ENCODE measurements around the gene WWOX. TPM values are rescaled to one million over a fixed set of nuclear protein-coding genes. Genes with fewer than 3 reads are reported as not detected.

Gene WWOX
- polyA plus RNA-seq, 1 donor (not counting 4 experiments of a cell fraction or from before 2014, with no cell fraction given), result 5.1 TPM

DNA sequence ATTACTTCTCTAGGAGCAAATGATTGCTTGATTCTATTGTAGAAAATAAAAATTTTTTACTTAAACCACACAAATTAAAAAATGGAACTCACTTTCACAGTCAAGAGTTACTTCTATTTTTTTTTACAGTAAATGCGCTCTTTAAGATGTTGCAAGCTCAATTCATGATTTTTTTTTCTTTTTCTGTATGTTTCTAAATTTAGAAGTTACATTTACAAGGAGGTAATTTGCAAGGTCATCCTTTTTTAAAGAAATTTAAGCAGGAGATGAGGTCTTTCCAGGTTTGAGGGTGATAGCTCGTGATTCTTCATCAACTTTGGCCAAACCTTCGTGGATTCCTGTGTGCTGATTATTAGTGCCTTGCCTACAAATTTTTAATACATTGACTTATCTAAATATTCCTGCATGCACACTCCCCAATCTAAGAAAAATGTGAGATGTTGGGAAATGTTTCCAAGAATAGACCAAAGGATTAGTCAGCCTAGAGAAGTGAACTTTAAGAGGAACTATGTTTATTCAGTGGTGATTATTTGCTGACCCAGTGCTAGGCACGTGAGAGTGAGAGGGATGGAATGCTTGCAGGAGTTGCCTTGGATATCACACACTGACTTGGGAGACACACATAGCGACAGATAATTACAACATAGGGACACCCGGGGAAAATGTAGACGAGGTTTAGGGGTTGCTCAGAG is 1071.2 kb downstream of the WWOX start:
- Histone ChIP-seq H3K4me3 (ENCODE audit: control insufficient read depth in 2 of 3, extremely low read depth in 1 of 3, insufficient read depth in 2 of 3, low read depth in 1 of 3, low read length in 3 of 3) (no peak overlapping the region), H3K36me3 (ENCODE audit: control insufficient read depth in 2 of 2, extremely low read depth in 1 of 2, insufficient read depth in 2 of 2, low read length in 2 of 2) (no peaks in the 10 kb centered on the region), H2AFZ (ENCODE audit: control insufficient read depth, low read length) (no peak overlapping the region), H3K9me3 (ENCODE audit: control insufficient read depth, low read depth, low read length) (no peaks in the 10 kb centered on the region), H3K4me1 (ENCODE audit: control insufficient read depth, extremely low read depth, insufficient read depth, low read length) (no peaks in the 10 kb centered on the region), H3K9ac (ENCODE audit: control insufficient read depth, extremely low read depth, insufficient read depth, low read length) (no peak overlapping the region), H4K20me1 (ENCODE audit: control insufficient read depth, extremely low read depth, insufficient read depth, low read length) (no peaks in the 10 kb centered on the region), H3K27ac (ENCODE audit: control insufficient read depth, insufficient read depth, low read length) (no peak overlapping the region), H3K79me2 (ENCODE audit: control insufficient read depth, insufficient read depth, low read length) (no peaks in the 10 kb centered on the region), H3K27me3 (ENCODE audit: control insufficient read depth, extremely low read depth, insufficient read depth, low read length) (no peaks in the 10 kb centered on the region), H3K9me1 (ENCODE audit: control insufficient read depth, extremely low read depth, insufficient read depth, low read length) (no peaks in the 10 kb centered on the region), H3K4me2 (ENCODE audit: control insufficient read depth, extremely low read depth, insufficient read depth, low read depth, low read length) (no peak overlapping the region)
- TF ChIP-seq EZH2 (IDR thresholded peaks at IDR 0.05; ENCODE audit: low read length), result no peak
- TF ChIP-seq, protein P1, sequence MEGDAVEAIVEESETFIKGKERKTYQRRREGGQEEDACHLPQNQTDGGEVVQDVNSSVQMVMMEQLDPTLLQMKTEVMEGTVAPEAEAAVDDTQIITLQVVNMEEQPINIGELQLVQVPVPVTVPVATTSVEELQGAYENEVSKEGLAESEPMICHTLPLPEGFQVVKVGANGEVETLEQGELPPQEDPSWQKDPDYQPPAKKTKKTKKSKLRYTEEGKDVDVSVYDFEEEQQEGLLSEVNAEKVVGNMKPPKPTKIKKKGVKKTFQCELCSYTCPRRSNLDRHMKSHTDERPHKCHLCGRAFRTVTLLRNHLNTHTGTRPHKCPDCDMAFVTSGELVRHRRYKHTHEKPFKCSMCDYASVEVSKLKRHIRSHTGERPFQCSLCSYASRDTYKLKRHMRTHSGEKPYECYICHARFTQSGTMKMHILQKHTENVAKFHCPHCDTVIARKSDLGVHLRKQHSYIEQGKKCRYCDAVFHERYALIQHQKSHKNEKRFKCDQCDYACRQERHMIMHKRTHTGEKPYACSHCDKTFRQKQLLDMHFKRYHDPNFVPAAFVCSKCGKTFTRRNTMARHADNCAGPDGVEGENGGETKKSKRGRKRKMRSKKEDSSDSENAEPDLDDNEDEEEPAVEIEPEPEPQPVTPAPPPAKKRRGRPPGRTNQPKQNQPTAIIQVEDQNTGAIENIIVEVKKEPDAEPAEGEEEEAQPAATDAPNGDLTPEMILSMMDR (optimal IDR thresholded peaks at IDR 0.05 in 1 of 3, IDR thresholded peaks at IDR 0.05 in 1 of 3, conservative IDR thresholded peaks at IDR 0.05 in 1 of 3; ENCODE audit: extremely low read depth in 1 of 3, insufficient read depth in 2 of 3, low read length in 3 of 3), result no peak
- dilution Hi-C loops (cut with MboI; ENCODE audit: extremely low pct_ligation_motif_present, low sequenced_read_pairs), result no loop called here
- FAIRE-seq, result no peak
- no peak for DNase-seq (ENCODE audit: low read depth, low spot score)

DNA sequence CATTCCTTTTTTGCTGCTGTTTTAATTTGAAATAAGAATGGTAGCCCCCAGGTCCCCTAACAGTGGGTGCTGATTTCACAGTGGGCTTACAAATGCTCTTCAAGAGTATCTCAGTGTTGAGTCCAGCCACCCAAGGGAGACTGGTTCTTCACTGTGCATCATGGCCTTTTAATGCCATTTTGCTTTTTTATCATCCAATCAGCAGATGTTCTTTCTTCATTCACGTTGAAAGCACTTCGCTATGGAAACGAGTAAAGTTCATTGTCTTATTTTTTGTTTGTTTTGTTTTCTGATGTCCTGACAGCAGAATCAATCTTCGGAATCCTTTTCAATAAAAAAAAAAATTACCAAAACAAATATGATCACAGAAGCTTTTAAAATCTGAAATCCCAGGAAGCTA is 1072.0 kb downstream of the WWOX start:
- H2AFZ ChIP-seq (ENCODE audit: control insufficient read depth, low read length), result no peak overlapping the region
- no peaks in the 10 kb centered on the region for H3K27me3 ChIP-seq (ENCODE audit: control insufficient read depth, extremely low read depth, insufficient read depth, low read length)
- no peak for DNase-seq (ENCODE audit: low read depth, low spot score)
- dilution Hi-C loops (cut with MboI; ENCODE audit: extremely low pct_ligation_motif_present, low sequenced_read_pairs), result no loop called here
- no peaks in the 10 kb centered on the region for H3K79me2 ChIP-seq (ENCODE audit: control insufficient read depth, insufficient read depth, low read length)
- H3K9me3 ChIP-seq (ENCODE audit: control insufficient read depth, low read depth, low read length), result no peaks in the 10 kb centered on the region
- H3K4me1 ChIP-seq (ENCODE audit: control insufficient read depth, extremely low read depth, insufficient read depth, low read length), result peaks cover 4% of the 10 kb centered on the region
- H3K9ac ChIP-seq (ENCODE audit: control insufficient read depth, extremely low read depth, insufficient read depth, low read length), result no peak overlapping the region
- no peak overlapping the region for H3K4me3 ChIP-seq (ENCODE audit: control insufficient read depth in 2 of 3, extremely low read depth in 1 of 3, insufficient read depth in 2 of 3, low read depth in 1 of 3, low read length in 3 of 3)
- H3K27ac ChIP-seq (ENCODE audit: control insufficient read depth, insufficient read depth, low read length), result no peak overlapping the region
- no peaks in the 10 kb centered on the region for H4K20me1 ChIP-seq (ENCODE audit: control insufficient read depth, extremely low read depth, insufficient read depth, low read length)
- no peaks in the 10 kb centered on the region for H3K36me3 ChIP-seq (ENCODE audit: control insufficient read depth in 2 of 2, extremely low read depth in 1 of 2, insufficient read depth in 2 of 2, low read length in 2 of 2)
- no peak for FAIRE-seq
- TF ChIP-seq EZH2 (IDR thresholded peaks at IDR 0.05; ENCODE audit: low read length), result no peak
- TF ChIP-seq, protein P1 (optimal IDR thresholded peaks at IDR 0.05 in 1 of 3, IDR thresholded peaks at IDR 0.05 in 1 of 3, conservative IDR thresholded peaks at IDR 0.05 in 1 of 3; ENCODE audit: extremely low read depth in 1 of 3, insufficient read depth in 2 of 3, low read length in 3 of 3), result no peak
- H3K9me1 ChIP-seq (ENCODE audit: control insufficient read depth, extremely low read depth, insufficient read depth, low read length), result no peaks in the 10 kb centered on the region
- H3K4me2 ChIP-seq (ENCODE audit: control insufficient read depth, extremely low read depth, insufficient read depth, low read depth, low read length), result no peak overlapping the region

Measured in keratinocyte (primary cell).